Astrocyte (in vitro differentiated cells and primary cell): ENCODE measurements around the gene BDNF. TPM values are rescaled to one million over a fixed set of nuclear protein-coding genes. Genes with fewer than 3 reads are reported as not detected.

ENCODE experiments used
- DNase-seq: peaks from one replicate; pipeline ENCODE4 v3.0.0-alpha.2; 2010; ENCODE audit warnings: low read depth
- FAIRE-seq: peaks from 2 replicates; lab custom pipeline; 2011; peaks lifted over from hg19 to GRCh38; lab: Jason Lieb, UNC
- H2AFZ ChIP-seq: 2 replicates; pipeline ENCODE4 v1.6.0; 2012; ENCODE audit warnings: low read depth, low read length, inconsistent platforms
- H3K27ac ChIP-seq: 2 replicates; pipeline ENCODE4 v1.5.1; 2011; ENCODE audit warnings: low read depth, low read length, inconsistent platforms
- H3K27me3 ChIP-seq: 2 replicates; pipeline ENCODE4 v1.6.0; 2011; ENCODE audit warnings: low read length, inconsistent platforms; ENCODE audit not compliant: insufficient read depth
- H3K36me3 ChIP-seq: 2 replicates; pipeline ENCODE4 v1.5.1; 2011; ENCODE audit warnings: low read length, inconsistent platforms; ENCODE audit not compliant: insufficient read depth
- H3K4me1 ChIP-seq: 2 replicates; pipeline ENCODE4 v1.5.1; 2011; ENCODE audit warnings: low read length, inconsistent platforms; ENCODE audit not compliant: insufficient read depth
- H3K4me2 ChIP-seq: 2 replicates; pipeline ENCODE4 v1.6.0; 2012; ENCODE audit warnings: low read length, inconsistent platforms
- H3K4me3 ChIP-seq: 2 replicates; pipeline ENCODE4 v1.5.1; 2011; ENCODE audit warnings: low read depth, mild to moderate bottlenecking, low read length, inconsistent platforms; ENCODE audit not compliant: insufficient read depth
- H3K79me2 ChIP-seq: 2 replicates; pipeline ENCODE4 v1.6.0; 2012; ENCODE audit warnings: mild to moderate bottlenecking, low read length, inconsistent platforms; ENCODE audit not compliant: insufficient read depth
- H3K9ac ChIP-seq: 2 replicates; pipeline ENCODE4 v1.6.0; 2012; ENCODE audit warnings: mild to moderate bottlenecking, low read length, inconsistent platforms
- H3K9me3 ChIP-seq: 2 replicates; pipeline ENCODE4 v1.5.1; 2012; ENCODE audit warnings: low read depth, mild to moderate bottlenecking, low read length, inconsistent platforms; ENCODE audit not compliant: insufficient read depth
- H4K20me1 ChIP-seq: 2 replicates; pipeline ENCODE4 v1.6.0; 2012; ENCODE audit warnings: low read length, inconsistent platforms; ENCODE audit not compliant: insufficient read depth
- H3K27ac Mint-ChIP-seq: one replicate; pipeline ENCODE4 v1.8.0; 2021; ENCODE audit warnings: mild to moderate bottlenecking, mixed read lengths; ENCODE audit not compliant: unreplicated experiment
- H3K27me3 Mint-ChIP-seq: one replicate; pipeline ENCODE4 v1.8.0; 2021; ENCODE audit warnings: low read depth, mixed read lengths; ENCODE audit not compliant: unreplicated experiment
- H3K36me3 Mint-ChIP-seq: one replicate; pipeline ENCODE4 v1.8.0; 2021; ENCODE audit warnings: low read depth, mixed read lengths; ENCODE audit not compliant: unreplicated experiment
- H3K4me1 Mint-ChIP-seq: one replicate; pipeline ENCODE4 v1.8.0; 2021; ENCODE audit warnings: low read depth, mixed read lengths; ENCODE audit not compliant: unreplicated experiment
- H3K4me3 Mint-ChIP-seq: one replicate; pipeline ENCODE4 v1.8.0; 2021; ENCODE audit warnings: mild to moderate bottlenecking, moderate library complexity, mixed read lengths; ENCODE audit not compliant: unreplicated experiment
- H3K9me3 Mint-ChIP-seq: one replicate; pipeline ENCODE4 v1.8.0; 2021; ENCODE audit warnings: mild to moderate bottlenecking, mixed read lengths; ENCODE audit not compliant: unreplicated experiment
- EZH2 ChIP-seq: IDR thresholded peaks from 2 replicates; pipeline ENCODE4 v1.6.1; 2012; ENCODE audit warnings: mild to moderate bottlenecking, low read length, inconsistent platforms; ENCODE audit not compliant: insufficient read depth
- total RNA-seq: library from RNA; stranded (reverse); gene quantifications from 2 replicates; pipeline ENCODE4 v1.2.1, GENCODE V29; 2021
- TF ChIP-seq, protein P1 (sequence below): IDR thresholded peaks from 2 replicates; pipeline ENCODE4 v1.5.1; 2011; ENCODE audit warnings: low read depth, mild to moderate bottlenecking, inconsistent platforms, low read length, moderate library complexity; ENCODE audit not compliant: insufficient read depth

Gene BDNF
- total RNA-seq, 1 donor from 2014 or later = 27.2 TPM

DNA sequence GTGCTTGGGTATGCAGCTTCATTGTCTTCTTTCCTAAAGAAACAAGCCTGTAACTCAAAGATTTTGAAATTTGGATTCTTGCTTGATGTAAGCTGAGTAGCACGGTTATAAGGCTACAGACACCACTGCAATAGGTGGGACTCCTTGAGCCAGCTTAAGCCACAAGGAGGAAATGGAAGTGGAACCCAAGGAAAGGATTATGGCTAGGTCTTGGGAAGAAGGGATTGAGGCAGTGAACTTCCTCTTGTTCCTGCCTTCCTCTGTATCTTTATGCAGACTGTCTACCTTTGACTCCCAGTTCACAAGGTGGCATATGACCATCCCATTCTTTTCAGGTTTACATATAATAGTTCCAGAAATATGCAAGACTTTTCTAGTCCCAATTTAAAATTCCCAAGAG is 72.3 kb downstream of the BDNF start:
- H3K4me2 ChIP-seq = no peak overlapping the region
- H3K4me1 Mint-ChIP-seq = peaks cover 4% of the 10 kb centered on the region
- peaks cover 5% of the 10 kb centered on the region for H3K9me3 Mint-ChIP-seq
- no peaks in the 10 kb centered on the region for H4K20me1 ChIP-seq
- peaks cover 4% of the 10 kb centered on the region for H3K9me3 ChIP-seq
- H3K27me3 ChIP-seq = no peaks in the 10 kb centered on the region
- TF ChIP-seq, protein P1, sequence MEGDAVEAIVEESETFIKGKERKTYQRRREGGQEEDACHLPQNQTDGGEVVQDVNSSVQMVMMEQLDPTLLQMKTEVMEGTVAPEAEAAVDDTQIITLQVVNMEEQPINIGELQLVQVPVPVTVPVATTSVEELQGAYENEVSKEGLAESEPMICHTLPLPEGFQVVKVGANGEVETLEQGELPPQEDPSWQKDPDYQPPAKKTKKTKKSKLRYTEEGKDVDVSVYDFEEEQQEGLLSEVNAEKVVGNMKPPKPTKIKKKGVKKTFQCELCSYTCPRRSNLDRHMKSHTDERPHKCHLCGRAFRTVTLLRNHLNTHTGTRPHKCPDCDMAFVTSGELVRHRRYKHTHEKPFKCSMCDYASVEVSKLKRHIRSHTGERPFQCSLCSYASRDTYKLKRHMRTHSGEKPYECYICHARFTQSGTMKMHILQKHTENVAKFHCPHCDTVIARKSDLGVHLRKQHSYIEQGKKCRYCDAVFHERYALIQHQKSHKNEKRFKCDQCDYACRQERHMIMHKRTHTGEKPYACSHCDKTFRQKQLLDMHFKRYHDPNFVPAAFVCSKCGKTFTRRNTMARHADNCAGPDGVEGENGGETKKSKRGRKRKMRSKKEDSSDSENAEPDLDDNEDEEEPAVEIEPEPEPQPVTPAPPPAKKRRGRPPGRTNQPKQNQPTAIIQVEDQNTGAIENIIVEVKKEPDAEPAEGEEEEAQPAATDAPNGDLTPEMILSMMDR = no peak
- no peak for TF ChIP-seq EZH2
- H3K9ac ChIP-seq = no peak overlapping the region
- H3K36me3 ChIP-seq = no peaks in the 10 kb centered on the region
- H3K27ac ChIP-seq = no peak overlapping the region
- H3K4me3 Mint-ChIP-seq = no peak overlapping the region
- no peak overlapping the region for H3K4me3 ChIP-seq
- H3K27me3 Mint-ChIP-seq = peaks cover 15% of the 10 kb centered on the region
- H3K79me2 ChIP-seq = no peaks in the 10 kb centered on the region
- FAIRE-seq (no peak), DNase-seq (no peak)
- H2AFZ ChIP-seq = no peak overlapping the region
- H3K27ac Mint-ChIP-seq = no peak overlapping the region
- H3K36me3 Mint-ChIP-seq = no peaks in the 10 kb centered on the region
- H3K4me1 ChIP-seq = no peaks in the 10 kb centered on the region

GRCh38 chr11:27626938-27627586 is 73.2 kb downstream of the BDNF start:
- Mint-ChIP-seq H3K4me3 (no peak overlapping the region), H3K27ac (no peak overlapping the region), H3K4me1 (peaks cover 2% of the 10 kb centered on the region), H3K27me3 (peaks cover 8% of the 10 kb centered on the region), H3K36me3 (no peaks in the 10 kb centered on the region), H3K9me3 (peaks cover 1% of the 10 kb centered on the region)
- TF ChIP-seq, protein P1 = no peak
- no peak for TF ChIP-seq EZH2
- DNase-seq (no peak), FAIRE-seq (no peak)
- Histone ChIP-seq H4K20me1 (no peaks in the 10 kb centered on the region), H3K79me2 (no peaks in the 10 kb centered on the region), H3K9ac (no peak overlapping the region), H3K9me3 (peaks cover 4% of the 10 kb centered on the region), H2AFZ (no peak overlapping the region), H3K4me1 (no peaks in the 10 kb centered on the region), H3K27me3 (peaks cover 3% of the 10 kb centered on the region), H3K4me2 (no peak overlapping the region), H3K27ac (no peak overlapping the region), H3K36me3 (no peaks in the 10 kb centered on the region), H3K4me3 (no peak overlapping the region)

GRCh38 chr11:27626269-27626937 is 73.9 kb downstream of the BDNF start:
- no peak overlapping the region for H3K4me3 ChIP-seq
- H3K9me3 ChIP-seq = peaks cover 4% of the 10 kb centered on the region
- peak; percentile 37 for DNase-seq
- no peak overlapping the region for H3K4me2 ChIP-seq
- Mint-ChIP-seq H3K4me1 (peaks cover 2% of the 10 kb centered on the region), H3K36me3 (no peaks in the 10 kb centered on the region), H3K27ac (no peak overlapping the region), H3K27me3 (peaks cover 4% of the 10 kb centered on the region), H3K4me3 (no peak overlapping the region), H3K9me3 (peaks cover 2% of the 10 kb centered on the region)
- no peaks in the 10 kb centered on the region for H4K20me1 ChIP-seq
- no peaks in the 10 kb centered on the region for H3K79me2 ChIP-seq
- H2AFZ ChIP-seq = no peak overlapping the region
- FAIRE-seq = no peak
- H3K36me3 ChIP-seq = no peaks in the 10 kb centered on the region
- no peak overlapping the region for H3K27ac ChIP-seq
- no peak for TF ChIP-seq EZH2
- TF ChIP-seq, protein P1 = no peak
- peaks cover 3% of the 10 kb centered on the region for H3K27me3 ChIP-seq
- H3K4me1 ChIP-seq = no peaks in the 10 kb centered on the region
- no peak overlapping the region for H3K9ac ChIP-seq
